ENCODE measurements around the gene GRK7.

DNA sequence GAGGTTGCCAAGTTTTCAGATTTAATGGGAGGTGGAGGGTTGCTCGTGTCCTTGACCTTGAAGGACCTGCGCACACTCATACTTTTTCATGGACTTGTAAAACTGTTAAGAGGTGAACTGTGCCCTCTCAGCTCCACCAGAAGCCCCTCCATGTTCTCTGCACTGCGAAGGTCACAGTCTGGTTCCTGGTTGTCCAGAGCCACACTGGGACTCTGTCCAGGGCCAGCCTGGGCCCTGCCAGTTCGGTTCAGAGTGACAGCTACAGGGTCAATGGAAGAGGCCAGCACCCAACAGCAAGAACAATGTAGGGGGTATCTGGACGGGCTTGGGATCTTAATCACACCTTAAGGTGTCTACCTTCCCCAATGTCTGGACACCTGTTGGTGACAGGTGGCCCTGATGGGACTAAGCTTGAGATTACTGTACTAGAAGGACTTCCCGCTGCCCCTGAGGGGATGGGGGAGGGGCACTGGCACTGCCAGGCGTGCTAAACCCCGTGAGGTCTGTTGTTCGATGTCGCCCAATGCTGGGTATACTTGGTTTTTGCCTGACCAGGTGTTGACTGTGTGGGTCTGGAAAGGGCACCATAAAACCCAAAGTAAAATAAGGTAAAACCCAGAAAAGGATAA lies 34.7 kb downstream of the GRK7 start:
- TF ChIP-seq, protein P1, sequence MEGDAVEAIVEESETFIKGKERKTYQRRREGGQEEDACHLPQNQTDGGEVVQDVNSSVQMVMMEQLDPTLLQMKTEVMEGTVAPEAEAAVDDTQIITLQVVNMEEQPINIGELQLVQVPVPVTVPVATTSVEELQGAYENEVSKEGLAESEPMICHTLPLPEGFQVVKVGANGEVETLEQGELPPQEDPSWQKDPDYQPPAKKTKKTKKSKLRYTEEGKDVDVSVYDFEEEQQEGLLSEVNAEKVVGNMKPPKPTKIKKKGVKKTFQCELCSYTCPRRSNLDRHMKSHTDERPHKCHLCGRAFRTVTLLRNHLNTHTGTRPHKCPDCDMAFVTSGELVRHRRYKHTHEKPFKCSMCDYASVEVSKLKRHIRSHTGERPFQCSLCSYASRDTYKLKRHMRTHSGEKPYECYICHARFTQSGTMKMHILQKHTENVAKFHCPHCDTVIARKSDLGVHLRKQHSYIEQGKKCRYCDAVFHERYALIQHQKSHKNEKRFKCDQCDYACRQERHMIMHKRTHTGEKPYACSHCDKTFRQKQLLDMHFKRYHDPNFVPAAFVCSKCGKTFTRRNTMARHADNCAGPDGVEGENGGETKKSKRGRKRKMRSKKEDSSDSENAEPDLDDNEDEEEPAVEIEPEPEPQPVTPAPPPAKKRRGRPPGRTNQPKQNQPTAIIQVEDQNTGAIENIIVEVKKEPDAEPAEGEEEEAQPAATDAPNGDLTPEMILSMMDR (conservative IDR thresholded peaks at IDR 0.05; ENCODE audit: low read length) = no peak
- no peak for TF ChIP-seq EZH2phosphoT487 (IDR thresholded peaks at IDR 0.05; ENCODE audit: borderline replicate concordance)
